GM23338 (cell line): Measurements from ENCODE around the gene CHMP4A.

ENCODE experiments used
- CTCF ChIP-seq, 2 experiments: fragments of 200-600 bp in 1 of 2; sonication (generic) in 1 of 2; conservative IDR thresholded peaks; 2 replicates each; pipeline versions ENCODE4 v1.5.1 to v1.6.1; 2016 to 2017; ENCODE audit warnings: antibody characterized with exemption in 2 of 2, low read depth in 2 of 2, mild to moderate bottlenecking in 2 of 2, moderate library complexity in 1 of 2
- EZH2 ChIP-seq: fragments of 200-600 bp; sonication (generic); IDR thresholded peaks from one replicate; pipeline ENCODE4 v1.8.0; 2017; ENCODE audit warnings: antibody characterized with exemption, mild to moderate bottlenecking, low read depth; ENCODE audit not compliant: unreplicated experiment
- EZH2phosphoT487 ChIP-seq: fragments of 200-600 bp; sonication (generic); IDR thresholded peaks from one replicate; pipeline ENCODE4 v1.8.1; 2018; ENCODE audit warnings: antibody characterized with exemption; ENCODE audit not compliant: unreplicated experiment
- POLR2AphosphoS5 ChIP-seq: IDR thresholded peaks from 2 replicates; pipeline ENCODE4 v1.6.1; 2016; ENCODE audit warnings: antibody characterized with exemption, low read depth
- REST ChIP-seq: IDR thresholded peaks from one replicate; pipeline ENCODE4 v1.6.1; 2018; ENCODE audit warnings: antibody characterized with exemption; ENCODE audit not compliant: unreplicated experiment

- no peak for TF ChIP-seq EZH2phosphoT487
- TF ChIP-seq POLR2AphosphoS5: no peak
- TF ChIP-seq CTCF (conservative IDR thresholded peaks at IDR 0.05; ENCODE audit: low read depth in 2 of 2): no peak
- no peak for TF ChIP-seq REST
- TF ChIP-seq EZH2: no peak
Observed at GRCh38 chr14:24206260-24207103, 6.8 kb downstream of the CHMP4A start.
